HepG2 (cell line): ENCODE data around the gene ZBTB46. TPM values are rescaled to one million over a fixed set of nuclear protein-coding genes. Genes with fewer than 3 reads are reported as not detected.

Experiments used
- ATAC-seq: fragments of 200-7000 bp; cut with Tn5 transposase; 3 replicates; pipeline ENCODE4 v1.9.1; 2020; ENCODE audit warnings: mild to moderate bottlenecking, moderate library complexity
- BruUV-seq: library from RNA; stranded (reverse); fragments of 400-500 nt; replicated peaks from 2 replicates; lab custom pipeline; 2021; lab: Mats Ljungman, UMichigan
- CTCF ChIA-PET: fragments of 300-600 bp; formaldehyde crosslinking; extraction: SDS; loops from one replicate; lab custom pipeline; 2021; ENCODE audit warnings: low total read pairs, inconsistent platforms, low intra/inter-chr PET ratio; lab: Yijun Ruan, JAX
- POLR2A ChIA-PET: fragments of 350-600 bp; sonication (Branson Sonifier 250); formaldehyde crosslinking; loops from one replicate; lab custom pipeline; 2020; ENCODE audit warnings: antibody characterized with exemption, inconsistent platforms; lab: Yijun Ruan, JAX
- DNase-seq: peaks from one replicate; pipeline ENCODE4 v3.0.0-alpha.2; 2015; ENCODE audit warnings: low spot score
- FAIRE-seq: peaks from 3 replicates; lab custom pipeline; 2011; peaks lifted over from hg19 to GRCh38; lab: Jason Lieb, UNC
- H2AFZ ChIP-seq: one replicate; pipeline ENCODE4 v1.6.1; 2011; ENCODE audit warnings: low read length, inconsistent platforms
- H3K27ac ChIP-seq: fragments of 300-600 bp; 3 replicates; pipeline ENCODE4 v1.8.0; 2011; ENCODE audit warnings: mixed run types, mild to moderate bottlenecking, mixed read lengths, low read length, inconsistent platforms; ENCODE audit not compliant: insufficient read depth; ENCODE audit errors: extremely low read length
- H3K27me3 ChIP-seq, 2 experiments: fragments of 200-600 bp in 1 of 2; 2 replicates in 1 of 2; 3 replicates in 1 of 2; pipeline versions ENCODE4 v1.6.0 to v1.8.0; 2011; ENCODE audit warnings: low read length in 2 of 2, mild to moderate bottlenecking in 2 of 2, moderate library complexity in 2 of 2, inconsistent platforms in 1 of 2; ENCODE audit not compliant: insufficient read depth in 2 of 2, control insufficient read depth in 1 of 2
- H3K36me3 ChIP-seq, 2 experiments: fragments of 200-600 bp in 1 of 2; replicated peaks in 1 of 2; 2 replicates in 1 of 2; 3 replicates in 1 of 2; pipeline versions ENCODE4 v1.5.1 to v1.8.0; 2011; ENCODE audit warnings: low read length in 2 of 2, inconsistent platforms in 1 of 2; ENCODE audit not compliant: insufficient read depth in 2 of 2, control insufficient read depth in 1 of 2
- H3K4me1 ChIP-seq: 2 replicates; pipeline ENCODE4 v1.5.1; 2012; ENCODE audit warnings: low read length, inconsistent platforms; ENCODE audit not compliant: insufficient read depth
- H3K4me2 ChIP-seq: 2 replicates; pipeline ENCODE4 v1.6.0; 2011; ENCODE audit warnings: low read depth, low read length, inconsistent platforms
- H3K4me3 ChIP-seq, 3 experiments: fragments of 200-600 bp in 1 of 3; sonication (generic), shearing (Covaris generic) in 1 of 3; replicated peaks in 1 of 3; 2 replicates each; pipeline ENCODE4 v1.5.1; 2011 to 2016; ENCODE audit warnings: low read length in 3 of 3, inconsistent platforms in 2 of 3, low read depth in 2 of 3, mild to moderate bottlenecking in 2 of 3, control low read depth in 1 of 3, mixed read lengths in 1 of 3; ENCODE audit not compliant: insufficient read depth in 1 of 3
- H3K79me2 ChIP-seq: one replicate; pipeline ENCODE4 v1.6.1; 2011; ENCODE audit warnings: low read length, inconsistent platforms; ENCODE audit not compliant: insufficient read depth
- H3K9ac ChIP-seq: 2 replicates; pipeline ENCODE4 v1.6.0; 2011; ENCODE audit warnings: mild to moderate bottlenecking, low read depth, low read length, inconsistent platforms; ENCODE audit not compliant: insufficient read depth
- H3K9me3 ChIP-seq: 2 replicates; pipeline ENCODE4 v1.5.1; 2012; ENCODE audit warnings: mild to moderate bottlenecking, low read length
- H4K20me1 ChIP-seq: 2 replicates; pipeline ENCODE4 v1.6.0; 2011; ENCODE audit warnings: inconsistent platforms, mild to moderate bottlenecking, low read length, moderate library complexity; ENCODE audit not compliant: insufficient read depth
- ATAD3A ChIP-seq: sonication (generic); formaldehyde crosslinking; IDR thresholded peaks from 2 replicates; pipeline ENCODE4 v1.4.0; 2020; ENCODE audit warnings: missing genetic modification reagents
- MXD1 ChIP-seq: sonication (generic); formaldehyde crosslinking; IDR thresholded peaks from 2 replicates; pipeline ENCODE4 v1.4.0; 2020; ENCODE audit warnings: mild to moderate bottlenecking, missing genetic modification reagents
- POLR2A ChIP-seq, 2 experiments: IDR thresholded peaks; 2 replicates each; pipeline ENCODE4 v1.6.1; 2011; ENCODE audit warnings: low read depth in 2 of 2, low read length in 2 of 2, mild to moderate bottlenecking in 1 of 2, moderate library complexity in 1 of 2; ENCODE audit not compliant: insufficient read depth in 1 of 2
- POLR2G ChIP-seq: fragments of 200-400 bp; formaldehyde crosslinking; IDR thresholded peaks from 2 replicates; pipeline ENCODE4 v1.6.1; 2018; ENCODE audit warnings: mild to moderate bottlenecking, low read depth, low read length, moderate library complexity
- RBM22 ChIP-seq: fragments of 200-400 bp; formaldehyde crosslinking; optimal IDR thresholded peaks from 2 replicates; pipeline ENCODE3; 2017; ENCODE audit warnings: mild to moderate bottlenecking, low read length, moderate library complexity
- SMAD1 ChIP-seq: sonication (generic); formaldehyde crosslinking; IDR thresholded peaks from 2 replicates; pipeline ENCODE4 v1.4.0; 2020; ENCODE audit warnings: missing genetic modification reagents, low read depth, mild to moderate bottlenecking, borderline replicate concordance
- SP4 ChIP-seq: sonication (generic); formaldehyde crosslinking; IDR thresholded peaks from 2 replicates; pipeline ENCODE4 v1.8.1; 2023; ENCODE audit warnings: mild to moderate bottlenecking, missing genetic modification reagents
- SUZ12 ChIP-seq: fragments of 150-350 bp; IDR thresholded peaks from 2 replicates; pipeline ENCODE4 v1.6.1; 2014; ENCODE audit warnings: low read depth, low read length
- ZC3H4 ChIP-seq: sonication (generic); formaldehyde crosslinking; IDR thresholded peaks from 2 replicates; pipeline ENCODE4 v1.4.0; 2020; ENCODE audit warnings: missing genetic modification reagents, borderline replicate concordance
- WGBS: methylation state at CpG from one replicate; pipeline ENCODE4 v1.1.6; 2017; ENCODE audit warnings: low lambda C conversion rate; 5-methylcytosine and 5-hydroxymethylcytosine counted together
- in situ Hi-C: cut with HindIII; loops from 2 replicates; pipeline ENCODE4 v1.10.0; 2017; ENCODE audit warnings: low pct_unique_long_range_greater_than_20kb; ENCODE audit not compliant: extremely low pct_ligation_motif_present
- intact Hi-C: fragments of 100-400 bp; cut with micrococcal nuclease; formaldehyde crosslinking; loops from one replicate; pipeline ENCODE4 v1.10.0; 2022; ENCODE audit not compliant: unreplicated experiment
- polyA plus RNA-seq, 8 experiments: library from polyadenylated mRNA; depleted of rRNA in 3 of 8; stranded (reverse) in 7 of 8; unstranded in 1 of 8; fragments of >200 nt; fragmentation: Illumina TruSeq in 4 of 8; extraction: Trizol in 4 of 8; gene quantifications; 2 replicates each; pipeline versions ENCODE4 v1.2.1 to v1.2.3, GENCODE V29; 2011 to 2016; ENCODE audit warnings: low read depth in 4 of 8, missing spikeins in 1 of 8, mixed read lengths in 1 of 8; ENCODE audit not compliant: insufficient read depth in 1 of 8
- total RNA-seq, 5 experiments: library from RNA; depleted of rRNA; stranded (reverse); fragments of >200 nt; fragmentation: Illumina TruSeq; extraction: Trizol; gene quantifications; 2 replicates each; pipeline ENCODE4 v1.2.3, GENCODE V29; 2016; ENCODE audit warnings: low read depth in 1 of 5
- TF ChIP-seq, protein P1 (sequence below): sonication (generic); formaldehyde crosslinking; IDR thresholded peaks from 2 replicates; pipeline ENCODE4 v1.8.1; 2023; ENCODE audit warnings: mild to moderate bottlenecking, missing genetic modification reagents, borderline replicate concordance
- TF ChIP-seq, protein P2 (sequence below): sonication (generic); formaldehyde crosslinking; IDR thresholded peaks from one replicate; pipeline ENCODE4 v1.5.1; 2020; ENCODE audit warnings: mild to moderate bottlenecking, missing genetic modification reagents; ENCODE audit errors: not compliant biosample characterization
- TF ChIP-seq, protein P3 (sequence below): IDR thresholded peaks from 2 replicates; pipeline ENCODE4 v1.6.1; 2018; ENCODE audit warnings: missing genetic modification reagents

The ZBTB46 gene
- total and polyA plus RNA-seq, 2 of the 13 experiments (the other 11 are each of a cell fraction or from before 2014, with no cell fraction given), result 1.6 to 13.5 TPM

DNA sequence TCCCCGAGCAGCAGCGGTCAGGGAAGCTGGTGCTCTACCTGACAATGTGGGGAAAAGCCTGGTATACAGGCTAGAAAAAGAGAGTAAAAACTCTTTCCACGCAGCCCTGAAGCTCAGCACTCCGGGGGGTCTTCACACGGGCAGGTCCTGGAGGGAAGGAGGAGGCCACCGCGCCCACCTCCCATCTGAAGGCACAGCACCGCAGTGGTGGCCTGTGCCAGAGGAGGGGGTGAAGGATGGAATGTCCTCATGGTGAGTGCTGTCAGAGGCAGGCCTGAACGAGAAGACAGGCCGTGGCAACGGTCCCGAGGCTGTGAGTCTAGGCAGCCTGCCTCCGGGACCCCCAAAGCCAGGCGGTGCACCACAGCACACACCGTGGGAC is 85.6 kb downstream of the ZBTB46 start:
- Histone ChIP-seq H3K4me3 (peak overlapping the region in 1 of 3 experiments; percentile 55; a peak in 1 of 6 replicates), H3K4me1 (peaks cover 76% of the 10 kb centered on the region), H3K27ac (peak overlapping the region; percentile 49), H3K9me3 (no peaks in the 10 kb centered on the region), H3K27me3 (no peaks in the 10 kb centered on the region), H2AFZ (no peak overlapping the region), H3K36me3 (peaks cover 17 to 27% of the 10 kb centered on the region in 2 experiments), H3K4me2 (peak overlapping the region; percentile 77), H3K79me2 (peaks cover 11% of the 10 kb centered on the region), H3K9ac (0 out of 2 replicates have a peak overlapping the region, but pooled peaks have one; percentile 43), H4K20me1 (no peaks in the 10 kb centered on the region)
- ChIA-PET CTCF (interaction anchor here (0.6 kb wide), 1 partner anchor 33 kb away, joined by 3 read pairs; no protein-coding TSS in a partner anchor), POLR2A (interaction anchor here (0.9 to 2.7 kb wide), 8 partner anchors 11 to 211 kb away, joined by 3 to 9 read pairs (median 4); partner anchors contain the start of genes ARFRP1, STMN3, TPD52L2 and UCKL1)
- WGBS, result 65% methylated on average over 15 of the region's 15 CpGs
- DNase-seq, result no peak
- FAIRE-seq, result no peak
- intact Hi-C loops (loop anchor here (10.0 kb wide), 1 partner anchor 119 kb away; the partner anchor contains the start of genes ABHD16B and TPD52L2), in situ Hi-C loops (no loop called here)
- peak; percentile 1 for ATAC-seq
- no TSS peak for BruUV-seq
- TF ChIP-seq, protein P1, sequence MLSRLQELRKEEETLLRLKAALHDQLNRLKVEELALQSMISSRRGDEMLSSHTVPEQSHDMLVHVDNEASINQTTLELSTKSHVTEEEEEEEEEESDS (CRISPR knock-in tag), result no peak
- TF ChIP-seq ZC3H4 (CRISPR knock-in tag), result peak; percentile 27; the same call in 1 of the 2 replicates
- 0 out of 2 replicates have a peak, but pooled peaks have one; percentile 30 for TF ChIP-seq SMAD1 (CRISPR knock-in tag)
- TF ChIP-seq, protein P2, sequence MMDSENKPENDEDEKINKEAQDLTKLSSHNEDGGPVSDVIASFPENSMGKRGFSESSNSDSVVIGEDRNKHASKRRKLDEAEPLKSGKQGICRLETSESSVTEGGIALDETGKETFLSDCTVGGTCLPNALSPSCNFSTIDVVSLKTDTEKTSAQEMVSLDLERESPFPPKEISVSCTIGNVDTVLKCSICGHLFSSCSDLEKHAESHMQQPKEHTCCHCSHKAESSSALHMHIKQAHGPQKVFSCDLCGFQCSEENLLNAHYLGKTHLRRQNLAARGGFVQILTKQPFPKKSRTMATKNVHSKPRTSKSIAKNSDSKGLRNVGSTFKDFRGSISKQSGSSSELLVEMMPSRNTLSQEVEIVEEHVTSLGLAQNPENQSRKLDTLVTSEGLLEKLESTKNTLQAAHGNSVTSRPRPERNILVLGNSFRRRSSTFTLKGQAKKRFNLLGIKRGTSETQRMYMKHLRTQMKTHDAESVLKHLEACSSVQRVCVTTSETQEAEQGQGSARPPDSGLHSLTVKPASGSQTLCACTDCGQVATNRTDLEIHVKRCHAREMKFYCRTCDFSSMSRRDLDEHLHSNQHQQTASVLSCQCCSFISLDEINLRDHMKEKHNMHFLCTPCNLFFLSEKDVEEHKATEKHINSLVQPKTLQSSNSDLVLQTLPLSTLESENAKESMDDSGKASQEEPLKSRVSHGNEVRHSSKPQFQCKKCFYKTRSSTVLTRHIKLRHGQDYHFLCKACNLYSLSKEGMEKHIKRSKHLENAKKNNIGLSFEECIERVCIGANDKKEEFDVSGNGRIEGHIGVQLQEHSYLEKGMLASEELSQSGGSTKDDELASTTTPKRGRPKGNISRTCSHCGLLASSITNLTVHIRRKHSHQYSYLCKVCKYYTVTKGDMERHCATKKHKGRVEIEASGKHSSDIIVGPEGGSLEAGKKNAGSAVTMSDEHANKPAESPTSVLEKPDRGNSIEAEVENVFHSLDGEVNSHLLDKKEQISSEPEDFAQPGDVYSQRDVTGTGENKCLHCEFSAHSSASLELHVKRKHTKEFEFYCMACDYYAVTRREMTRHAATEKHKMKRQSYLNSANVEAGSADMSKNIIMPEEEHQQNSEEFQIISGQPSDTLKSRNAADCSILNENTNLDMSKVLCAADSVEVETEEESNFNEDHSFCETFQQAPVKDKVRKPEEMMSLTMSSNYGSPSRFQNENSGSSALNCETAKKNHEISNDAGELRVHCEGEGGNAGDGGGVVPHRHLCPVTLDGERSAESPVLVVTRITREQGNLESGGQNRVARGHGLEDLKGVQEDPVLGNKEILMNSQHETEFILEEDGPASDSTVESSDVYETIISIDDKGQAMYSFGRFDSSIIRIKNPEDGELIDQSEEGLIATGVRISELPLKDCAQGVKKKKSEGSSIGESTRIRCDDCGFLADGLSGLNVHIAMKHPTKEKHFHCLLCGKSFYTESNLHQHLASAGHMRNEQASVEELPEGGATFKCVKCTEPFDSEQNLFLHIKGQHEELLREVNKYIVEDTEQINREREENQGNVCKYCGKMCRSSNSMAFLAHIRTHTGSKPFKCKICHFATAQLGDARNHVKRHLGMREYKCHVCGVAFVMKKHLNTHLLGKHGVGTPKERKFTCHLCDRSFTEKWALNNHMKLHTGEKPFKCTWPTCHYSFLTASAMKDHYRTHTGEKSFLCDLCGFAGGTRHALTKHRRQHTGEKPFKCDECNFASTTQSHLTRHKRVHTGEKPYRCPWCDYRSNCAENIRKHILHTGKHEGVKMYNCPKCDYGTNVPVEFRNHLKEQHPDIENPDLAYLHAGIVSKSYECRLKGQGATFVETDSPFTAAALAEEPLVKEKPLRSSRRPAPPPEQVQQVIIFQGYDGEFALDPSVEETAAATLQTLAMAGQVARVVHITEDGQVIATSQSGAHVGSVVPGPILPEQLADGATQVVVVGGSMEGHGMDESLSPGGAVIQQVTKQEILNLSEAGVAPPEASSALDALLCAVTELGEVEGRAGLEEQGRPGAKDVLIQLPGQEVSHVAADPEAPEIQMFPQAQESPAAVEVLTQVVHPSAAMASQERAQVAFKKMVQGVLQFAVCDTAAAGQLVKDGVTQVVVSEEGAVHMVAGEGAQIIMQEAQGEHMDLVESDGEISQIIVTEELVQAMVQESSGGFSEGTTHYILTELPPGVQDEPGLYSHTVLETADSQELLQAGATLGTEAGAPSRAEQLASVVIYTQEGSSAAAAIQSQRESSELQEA (CRISPR knock-in tag), result peak; percentile 31
- TF ChIP-seq, protein P3, sequence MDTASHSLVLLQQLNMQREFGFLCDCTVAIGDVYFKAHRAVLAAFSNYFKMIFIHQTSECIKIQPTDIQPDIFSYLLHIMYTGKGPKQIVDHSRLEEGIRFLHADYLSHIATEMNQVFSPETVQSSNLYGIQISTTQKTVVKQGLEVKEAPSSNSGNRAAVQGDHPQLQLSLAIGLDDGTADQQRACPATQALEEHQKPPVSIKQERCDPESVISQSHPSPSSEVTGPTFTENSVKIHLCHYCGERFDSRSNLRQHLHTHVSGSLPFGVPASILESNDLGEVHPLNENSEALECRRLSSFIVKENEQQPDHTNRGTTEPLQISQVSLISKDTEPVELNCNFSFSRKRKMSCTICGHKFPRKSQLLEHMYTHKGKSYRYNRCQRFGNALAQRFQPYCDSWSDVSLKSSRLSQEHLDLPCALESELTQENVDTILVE (CRISPR knock-in tag), result no peak; the same call in 1 of the 2 replicates
- TF ChIP-seq POLR2G, result peak; percentile 17
- no peak for TF ChIP-seq ATAD3A (CRISPR knock-in tag)
- TF ChIP-seq SUZ12, result no peak
- TF ChIP-seq POLR2A (IDR thresholded peaks at IDR 0.05; ENCODE audit: insufficient read depth in 1 of 2, low read depth in 2 of 2, low read length in 2 of 2), result 0 out of 4 replicates have a peak, but pooled peaks of 1 of the 2 experiments have one; percentile 3
- peak; percentile 82 for TF ChIP-seq RBM22
- peak; percentile 39; the same call in 1 of the 2 replicates for TF ChIP-seq SP4
- no peak for TF ChIP-seq MXD1 (CRISPR knock-in tag)
